Esophagus squamous epithelium (tissue), 4 donors: ENCODE measurements around the gene GCNT1.

Source experiments
- CTCF ChIP-seq, 6 experiments: fragments of 450-650 bp in 4 of 6; fragments of 200-600 bp in 2 of 6; sonication (generic) in 2 of 6; IDR thresholded peaks; one replicate each; pipeline ENCODE4 v1.5.1; 2016 to 2019; ENCODE audit warnings: antibody characterized with exemption in 6 of 6, mild to moderate bottlenecking in 4 of 6, moderate library complexity in 4 of 6
- POLR2A ChIP-seq, 4 donors: fragments of 450-650 bp; IDR thresholded peaks; one replicate each; pipeline ENCODE4 v1.6.1; 2017; ENCODE audit warnings: antibody characterized with exemption in 4 of 4, mild to moderate bottlenecking in 4 of 4, moderate library complexity in 3 of 4

GRCh38 chr9:76510446-76510845 is 51.5 kb downstream of the GCNT1 start:
- TF ChIP-seq POLR2A (IDR thresholded peaks at IDR 0.05): no peak
- no peak for TF ChIP-seq CTCF (IDR thresholded peaks at IDR 0.05)
